Stimulated activated CD4-positive, alpha-beta T cell treated with anti-CD3 and anti-CD28 coated beads, Interleukin-12 subunit alpha, Interleukin-12 subunit beta, amount 100 ng/mL, for 4 hours (primary cell): ENCODE measurements around the gene ZNF200.
"Not testable (repeated sequence)": the region's sequence is repeated elsewhere in the genome, so short reads cannot be mapped to it uniquely, and the experiment has no call there.

Source experiments
- DNase-seq: peaks from one replicate; pipeline ENCODE4 v3.0.0-alpha.2; 2020

Gene ZNF200

GRCh38 chr16:3197694-3198333 lies 37.1 kb downstream of the ZNF200 start:
- DNase-seq: not testable (repeated sequence)

- no peak for DNase-seq
Measured at GRCh38 chr16:3195975-3196374, 39.0 kb downstream of the ZNF200 start.

- DNase-seq: no peak
Measured at GRCh38 chr16:3194792-3195191, 40.2 kb downstream of the ZNF200 start.

GRCh38 chr16:3193221-3194212 lies 41.4 kb downstream of the ZNF200 start:
- no peak for DNase-seq

GRCh38 chr16:3192476-3193019 lies 42.4 kb downstream of the ZNF200 start:
- DNase-seq: no peak

GRCh38 chr16:3190949-3191353 lies 44.0 kb downstream of the ZNF200 start:
- DNase-seq: no peak

GRCh38 chr16:3189869-3190268 lies 45.1 kb downstream of the ZNF200 start:
- DNase-seq: no peak

GRCh38 chr16:3188925-3189825 lies 45.8 kb downstream of the ZNF200 start:
- DNase-seq: peak; percentile 57

GRCh38 chr16:3188675-3188924 lies 46.4 kb downstream of the ZNF200 start:
- no peak for DNase-seq

- peak; percentile 60 for DNase-seq
Measured at GRCh38 chr16:3187798-3188674, 46.9 kb downstream of the ZNF200 start, which contains the start of gene OR1F1. Gene OR1F1 (plus strand): TSS chr16:3188204.

- no peak for DNase-seq
Measured at GRCh38 chr16:3186946-3187690, 47.8 kb downstream of the ZNF200 start.

GRCh38 chr16:3183445-3184139 lies 51.4 kb downstream of the ZNF200 start:
- DNase-seq: no peak

- DNase-seq: peak; percentile 58
Measured at GRCh38 chr16:3182608-3183444, 52.1 kb downstream of the ZNF200 start.

- not testable (repeated sequence) for DNase-seq
Measured at GRCh38 chr16:3182293-3182607, 52.7 kb downstream of the ZNF200 start.

- no peak for DNase-seq
Measured at GRCh38 chr16:3180445-3180878, 54.5 kb downstream of the ZNF200 start.

GRCh38 chr16:3179651-3180050 lies 55.3 kb downstream of the ZNF200 start:
- no peak for DNase-seq

GRCh38 chr16:3175157-3176093 lies 59.5 kb downstream of the ZNF200 start:
- peak; percentile 39 for DNase-seq

- DNase-seq: no peak
Measured at GRCh38 chr16:3174618-3175148, 60.3 kb downstream of the ZNF200 start.
